ENCODE measurements around the gene HCFC1.
A peak's percentile ranks its signal among the peaks of the same experiment; 100 is the strongest.

The HCFC1 gene

GRCh38 chrX:153901753-153902140 lies 69.9 kb downstream of the HCFC1 start:
- DNase-seq: no peak

GRCh38 chrX:153900831-153901752 lies 70.5 kb downstream of the HCFC1 start:
- DNase-seq: peak; percentile 84

- DNase-seq: peak; percentile 88
These were observed 73.7 kb downstream of the HCFC1 start for GRCh38 chrX:153897899-153898298.

Data from hematopoietic multipotent progenitor cell treated with erythropoietin and hydrocortisone succinate and interleukin-3 and kit ligand, for 4 days (in vitro differentiated cells).